Neural progenitor cell (in vitro differentiated cells): ENCODE data around the gene ABCA10.

Experiments used
- EZH2 ChIP-seq: fragments of 200-600 bp; sonication (generic); IDR thresholded peaks from 2 replicates; pipeline ENCODE4 v1.6.1; 2017; ENCODE audit warnings: antibody characterized with exemption, mild to moderate bottlenecking, moderate library complexity
- EZH2phosphoT487 ChIP-seq: fragments of 200-600 bp; sonication (generic); IDR thresholded peaks from 2 replicates; pipeline ENCODE4 v1.6.1; 2017; ENCODE audit warnings: antibody characterized with exemption
- TF ChIP-seq, protein P1 (sequence below): fragments of 200-600 bp; sonication (generic); IDR thresholded peaks from 2 replicates; pipeline ENCODE4 v1.5.1; 2017; ENCODE audit warnings: antibody characterized with exemption, mild to moderate bottlenecking

DNA sequence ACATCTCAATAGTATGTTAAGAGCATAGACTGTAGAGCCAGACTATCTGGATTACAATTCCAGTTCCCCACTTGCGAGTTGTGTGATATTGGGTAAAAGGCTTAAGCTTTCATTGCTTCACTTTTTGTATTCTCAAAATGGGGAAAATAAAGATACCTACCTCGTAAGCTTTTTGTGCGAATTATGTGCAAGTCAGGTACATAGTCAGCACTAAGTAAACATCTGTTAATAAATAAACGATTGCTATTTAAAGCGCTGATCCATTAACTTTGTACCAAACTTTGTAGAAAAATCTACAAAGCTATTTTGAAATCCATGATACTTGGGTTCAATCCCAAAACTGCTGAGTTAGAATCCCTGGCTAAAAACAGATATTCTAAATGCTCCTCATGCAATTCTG lies 106.6 kb downstream of the ABCA10 start:
- TF ChIP-seq, protein P1, sequence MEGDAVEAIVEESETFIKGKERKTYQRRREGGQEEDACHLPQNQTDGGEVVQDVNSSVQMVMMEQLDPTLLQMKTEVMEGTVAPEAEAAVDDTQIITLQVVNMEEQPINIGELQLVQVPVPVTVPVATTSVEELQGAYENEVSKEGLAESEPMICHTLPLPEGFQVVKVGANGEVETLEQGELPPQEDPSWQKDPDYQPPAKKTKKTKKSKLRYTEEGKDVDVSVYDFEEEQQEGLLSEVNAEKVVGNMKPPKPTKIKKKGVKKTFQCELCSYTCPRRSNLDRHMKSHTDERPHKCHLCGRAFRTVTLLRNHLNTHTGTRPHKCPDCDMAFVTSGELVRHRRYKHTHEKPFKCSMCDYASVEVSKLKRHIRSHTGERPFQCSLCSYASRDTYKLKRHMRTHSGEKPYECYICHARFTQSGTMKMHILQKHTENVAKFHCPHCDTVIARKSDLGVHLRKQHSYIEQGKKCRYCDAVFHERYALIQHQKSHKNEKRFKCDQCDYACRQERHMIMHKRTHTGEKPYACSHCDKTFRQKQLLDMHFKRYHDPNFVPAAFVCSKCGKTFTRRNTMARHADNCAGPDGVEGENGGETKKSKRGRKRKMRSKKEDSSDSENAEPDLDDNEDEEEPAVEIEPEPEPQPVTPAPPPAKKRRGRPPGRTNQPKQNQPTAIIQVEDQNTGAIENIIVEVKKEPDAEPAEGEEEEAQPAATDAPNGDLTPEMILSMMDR: no peak
- TF ChIP-seq EZH2 (no peak), EZH2phosphoT487 (no peak)
